SK-N-SH (cell line): ENCODE measurements around the gene DNAH9.

Source experiments
- CTCF ChIP-seq: fragments of 200-600 bp; sonication (generic); IDR thresholded peaks from 2 replicates; pipeline ENCODE4 v1.6.1; 2017; ENCODE audit warnings: antibody characterized with exemption, mild to moderate bottlenecking, moderate library complexity
- ELF1 ChIP-seq: IDR thresholded peaks from 2 replicates; pipeline ENCODE4 v1.4.0; 2012
- EP300 ChIP-seq, 2 experiments: IDR thresholded peaks; 2 replicates each; pipeline versions ENCODE4 v1.4.0 to v1.6.1; 2012; ENCODE audit warnings: borderline replicate concordance in 1 of 2, low read depth in 1 of 2, low read length in 1 of 2
- JUND ChIP-seq: IDR thresholded peaks from 2 replicates; pipeline ENCODE4 v1.4.0; 2012
- MAX ChIP-seq: IDR thresholded peaks from 2 replicates; pipeline ENCODE4 v1.4.0; 2012; ENCODE audit warnings: low read depth
- RFX5 ChIP-seq: IDR thresholded peaks from 2 replicates; pipeline ENCODE4 v1.6.1; 2012; ENCODE audit warnings: mild to moderate bottlenecking, improper control_type of control experiment, low read length
- TCF12 ChIP-seq: IDR thresholded peaks from 2 replicates; pipeline ENCODE4 v1.4.0; 2012
- ZBTB33 ChIP-seq: IDR thresholded peaks from 2 replicates; pipeline ENCODE4 v1.4.0; 2012; ENCODE audit warnings: low read depth, borderline replicate concordance

- TF ChIP-seq TCF12 (no peak), CTCF (no peak), RFX5 (no peak), JUND (no peak), EP300 (IDR thresholded peaks at IDR 0.05; ENCODE audit: borderline replicate concordance in 1 of 2, low read depth in 1 of 2, low read length in 1 of 2) (no peak), ZBTB33 (no peak), ELF1 (no peak), MAX (no peak)
Measured at GRCh38 chr17:11908711-11909146, 310.5 kb downstream of the DNAH9 start.
